ENCODE data around the gene THY1.
"Not testable (repeated sequence)": the region's sequence is repeated elsewhere in the genome, so short reads cannot be mapped to it uniquely, and the experiment has no call there.

Gene THY1

GRCh38 chr11:119422809-119423508, at the start of gene THY1:
Gene THY1 (minus strand): TSS chr11:119423172. CDS start chr11:119420905, 2,267 bp downstream.
- no peak for DNase-seq

GRCh38 chr11:119472186-119472855, 49.3 kb upstream of the THY1 start:
- DNase-seq: no peak

DNA sequence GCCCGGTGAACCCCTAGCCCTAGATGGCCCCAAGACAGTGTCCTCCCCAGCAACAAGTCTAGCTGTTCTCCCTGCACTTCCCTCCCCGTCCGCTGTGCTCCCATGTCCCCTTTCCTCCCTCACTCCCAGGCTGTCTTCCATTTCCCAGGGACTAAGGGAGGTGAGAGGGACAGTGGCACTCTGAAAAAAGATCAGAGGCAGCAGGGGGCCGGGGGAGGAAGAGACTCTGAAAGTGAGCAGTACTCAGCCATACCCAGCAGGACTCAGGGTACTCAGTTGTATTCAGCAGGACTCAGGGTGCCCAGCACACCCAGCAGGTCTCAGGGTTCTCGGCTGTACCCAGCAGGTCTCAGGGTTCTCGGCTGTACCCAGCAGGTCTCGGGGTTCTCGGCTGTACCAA, 48.4 kb upstream of the THY1 start:
- DNase-seq: no peak

DNA sequence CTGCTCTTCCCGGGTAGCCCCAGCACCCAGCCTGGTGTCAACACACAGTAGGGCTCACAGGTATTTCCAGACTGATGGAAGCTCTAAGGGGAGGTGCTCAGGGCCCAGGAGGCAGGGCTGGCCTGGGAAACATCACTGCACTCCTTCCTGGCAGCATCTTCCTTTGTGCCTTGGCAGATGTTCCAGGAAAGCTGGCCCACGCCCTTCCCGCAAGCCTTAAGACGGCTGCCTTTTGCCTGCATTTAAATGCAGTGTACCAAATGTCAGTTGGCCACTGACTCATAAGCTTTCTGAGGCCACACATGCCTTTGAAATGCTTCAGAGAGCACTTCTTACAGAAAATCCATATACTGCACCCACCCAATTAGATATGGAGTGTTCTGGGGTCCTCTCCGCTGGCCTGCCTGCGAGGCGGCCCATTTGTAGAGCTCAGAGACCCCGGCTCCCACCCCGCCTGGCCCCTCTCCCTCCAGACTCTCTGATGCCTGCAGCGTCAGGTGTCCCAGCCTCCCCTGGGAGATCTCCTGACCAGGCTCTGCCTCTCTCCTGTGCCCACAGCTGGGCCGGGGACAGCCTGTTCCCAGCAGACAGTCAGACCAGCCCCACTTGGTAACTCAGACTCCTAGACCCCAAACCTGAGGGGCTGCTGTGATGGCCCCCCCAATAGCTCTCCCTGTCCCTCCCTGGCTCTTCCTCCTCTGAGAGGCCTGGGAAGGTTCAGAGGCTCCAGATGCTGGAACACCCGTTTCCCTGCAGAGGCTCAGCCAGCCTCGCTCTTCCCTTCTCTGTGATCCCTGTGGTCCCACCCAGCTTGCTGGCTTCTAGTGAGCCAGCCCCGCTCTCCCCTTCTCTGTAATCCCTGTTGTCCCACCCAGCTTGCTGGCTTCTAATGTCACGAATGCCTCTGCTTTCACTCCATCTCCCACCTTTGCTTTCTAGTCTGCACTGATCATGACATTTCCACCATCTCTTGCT, 47.6 kb upstream of the THY1 start:
- no peak for DNase-seq

GRCh38 chr11:119469506-119469905, 46.5 kb upstream of the THY1 start:
- DNase-seq: no peak

GRCh38 chr11:119468511-119468910, 45.5 kb upstream of the THY1 start:
- no peak for DNase-seq

GRCh38 chr11:119461229-119461963, 38.4 kb upstream of the THY1 start:
- peak in 1 of 2 experiments; percentile 3 for DNase-seq

DNA sequence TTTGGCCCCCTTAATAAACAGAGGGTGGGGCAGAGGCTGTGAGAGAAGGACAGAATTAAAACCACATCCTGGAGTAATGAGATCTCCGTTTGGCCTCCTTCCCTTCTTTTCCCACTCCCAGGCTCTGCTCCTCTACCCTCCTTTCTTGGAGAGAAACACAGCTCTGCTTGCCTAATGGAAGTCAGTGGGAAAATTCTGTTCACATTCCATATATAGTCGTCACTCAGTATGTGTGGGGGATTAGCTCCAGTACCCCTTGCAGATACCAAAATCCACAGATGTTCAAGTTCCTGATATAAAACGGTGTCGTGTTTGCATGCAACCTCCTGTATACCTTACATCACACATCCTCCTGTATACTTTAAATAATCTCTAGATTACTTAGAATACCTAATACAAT, 37.6 kb upstream of the THY1 start:
- no peak for DNase-seq

GRCh38 chr11:119460097-119460496, 37.1 kb upstream of the THY1 start:
- no peak for DNase-seq

DNA sequence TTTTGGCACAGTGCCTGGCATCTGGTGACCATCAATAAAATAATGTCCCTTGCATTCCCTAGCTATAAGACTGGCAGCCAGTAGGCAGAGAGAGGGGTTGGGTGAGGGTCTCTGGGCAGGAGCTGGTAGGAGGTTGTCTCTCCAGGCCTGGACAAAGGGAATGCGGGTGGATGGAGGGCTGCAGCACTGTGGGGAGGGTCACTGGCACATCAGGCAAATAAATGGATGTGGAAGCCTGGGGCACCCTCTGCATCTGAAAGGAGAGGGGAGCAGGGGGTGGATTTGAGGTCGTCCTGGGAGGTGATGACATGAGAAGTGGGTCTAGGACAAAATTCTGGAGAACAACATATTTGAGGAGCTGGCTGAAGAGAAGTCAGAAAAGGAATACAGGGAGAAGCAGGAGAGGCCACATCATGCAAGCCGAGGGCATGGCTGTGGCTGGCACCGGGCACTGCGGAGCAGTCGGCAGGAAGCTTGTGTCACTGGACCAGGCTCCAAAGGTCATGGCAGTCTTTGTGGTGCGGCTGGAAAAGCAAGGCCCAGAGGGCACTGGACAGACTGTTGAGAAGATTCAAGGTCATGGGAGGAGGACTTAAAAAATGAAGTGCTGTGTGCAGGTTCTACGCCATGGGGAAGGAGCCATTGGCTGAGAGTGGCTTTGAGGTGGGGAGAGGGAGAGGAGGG, 36.5 kb upstream of the THY1 start:
- DNase-seq: no peak

GRCh38 chr11:119455708-119456107, 32.7 kb upstream of the THY1 start:
- not testable (repeated sequence) for DNase-seq

GRCh38 chr11:119455241-119455640, 32.3 kb upstream of the THY1 start:
- not testable (repeated sequence) for DNase-seq

DNA sequence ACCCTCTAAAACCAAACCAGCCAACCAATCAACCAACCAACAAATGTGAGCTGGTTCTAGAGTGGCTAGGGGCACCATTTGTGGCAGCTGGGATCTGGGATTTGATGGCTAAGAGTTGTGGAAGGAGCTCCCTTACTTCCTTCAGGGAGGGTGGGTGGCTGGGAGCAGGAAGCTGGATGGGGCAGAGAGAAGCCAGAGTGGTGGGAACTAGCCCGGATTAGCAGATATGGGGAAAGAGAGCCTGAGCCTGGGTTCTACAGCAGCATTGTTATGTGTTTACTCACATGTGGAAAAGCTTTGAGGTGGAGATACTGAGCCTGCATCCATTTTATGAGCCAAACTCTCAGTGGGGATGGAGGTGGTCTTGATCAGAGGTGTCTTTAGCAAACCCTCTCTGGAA, 30.9 kb upstream of the THY1 start:
- DNase-seq: no peak

GRCh38 chr11:119450590-119451326, 27.8 kb upstream of the THY1 start:
- DNase-seq: no peak

DNA sequence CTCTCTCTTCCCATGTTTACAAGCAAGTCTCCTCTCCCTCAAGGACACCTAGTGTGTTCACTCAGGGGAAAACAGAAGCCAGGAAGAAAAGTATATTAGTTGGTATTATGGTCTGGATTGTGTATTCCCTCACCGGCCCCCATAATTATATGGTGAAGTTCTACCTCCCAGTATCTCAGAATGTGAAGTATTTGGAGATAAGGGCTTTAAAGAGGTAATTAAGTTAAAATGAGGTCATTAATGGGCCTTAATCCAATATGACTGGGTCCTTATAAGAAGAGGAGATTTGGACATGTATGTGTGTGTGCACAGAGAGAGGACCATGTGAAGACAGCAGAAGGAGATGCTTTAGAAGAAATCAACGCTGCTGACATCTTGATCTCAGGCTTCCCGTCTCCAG, 26.5 kb upstream of the THY1 start:
- DNase-seq: no peak

DNA sequence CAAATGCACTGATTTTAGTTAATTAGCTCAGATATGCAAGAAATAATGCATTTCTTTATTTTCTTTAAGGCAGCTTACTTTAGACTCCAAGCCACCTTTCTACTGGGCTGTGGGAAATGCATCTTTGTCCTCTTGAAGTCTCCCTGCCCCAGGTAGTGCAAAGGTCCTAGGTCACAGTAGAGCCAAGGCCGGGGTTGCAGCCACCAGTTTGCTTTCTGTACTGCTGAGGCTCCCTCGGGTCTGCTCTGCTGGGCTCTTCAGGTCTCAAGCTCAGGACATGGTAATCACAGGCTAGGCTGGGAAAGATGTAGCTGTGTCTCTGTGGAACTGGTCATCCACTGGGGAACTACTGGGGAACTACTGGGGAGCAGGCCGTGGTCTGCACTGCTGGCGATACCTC, 25.4 kb upstream of the THY1 start:
- DNase-seq: no peak

DNA sequence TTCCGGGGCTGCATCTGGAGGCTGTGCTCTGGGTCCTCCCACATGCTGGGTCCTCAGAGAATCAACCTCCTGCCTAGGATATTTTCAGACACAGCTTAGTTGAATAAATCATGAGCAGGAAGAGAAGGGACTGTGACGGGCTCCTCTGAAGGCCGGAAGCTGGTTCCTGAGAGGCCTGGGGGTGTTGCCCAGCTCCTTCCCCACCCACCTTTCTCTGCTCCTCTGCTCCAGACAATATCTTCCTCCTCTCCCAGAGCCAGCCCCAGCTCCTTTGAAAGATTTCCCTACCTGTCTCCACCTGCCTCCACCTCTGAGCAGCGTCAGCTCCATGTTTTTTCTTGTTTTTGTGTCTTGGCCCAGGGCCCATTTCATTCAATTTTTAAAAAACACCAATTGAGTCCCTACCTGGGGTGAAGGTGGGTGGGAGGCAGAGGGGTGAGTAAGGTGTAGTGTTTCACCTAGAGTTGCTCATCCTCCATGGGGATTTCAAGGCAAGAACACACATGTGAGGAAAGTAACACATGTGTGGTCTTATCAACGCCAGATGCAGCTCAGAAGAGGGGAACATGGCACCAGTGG, 24.8 kb upstream of the THY1 start:
- no peak for DNase-seq

GRCh38 chr11:119446871-119447663, 24.1 kb upstream of the THY1 start:
- DNase-seq: no peak

GRCh38 chr11:119446434-119446833, 23.5 kb upstream of the THY1 start:
- DNase-seq: no peak

- DNase-seq: no peak
These were observed 22.9 kb upstream of the THY1 start for GRCh38 chr11:119445850-119446249.

All from SHP77 (cell line).